GM19240 (cell line): ENCODE measurements around the gene CMIP.
"Not testable (repeated sequence)": the region's sequence is repeated elsewhere in the genome, so short reads cannot be mapped to it uniquely, and the experiment has no call there.

Source experiments
- DNase-seq: peaks from one replicate; pipeline ENCODE4 v3.0.0; 2011; ENCODE audit warnings: low spot score; ENCODE audit not compliant: insufficient read length

The CMIP gene

DNA sequence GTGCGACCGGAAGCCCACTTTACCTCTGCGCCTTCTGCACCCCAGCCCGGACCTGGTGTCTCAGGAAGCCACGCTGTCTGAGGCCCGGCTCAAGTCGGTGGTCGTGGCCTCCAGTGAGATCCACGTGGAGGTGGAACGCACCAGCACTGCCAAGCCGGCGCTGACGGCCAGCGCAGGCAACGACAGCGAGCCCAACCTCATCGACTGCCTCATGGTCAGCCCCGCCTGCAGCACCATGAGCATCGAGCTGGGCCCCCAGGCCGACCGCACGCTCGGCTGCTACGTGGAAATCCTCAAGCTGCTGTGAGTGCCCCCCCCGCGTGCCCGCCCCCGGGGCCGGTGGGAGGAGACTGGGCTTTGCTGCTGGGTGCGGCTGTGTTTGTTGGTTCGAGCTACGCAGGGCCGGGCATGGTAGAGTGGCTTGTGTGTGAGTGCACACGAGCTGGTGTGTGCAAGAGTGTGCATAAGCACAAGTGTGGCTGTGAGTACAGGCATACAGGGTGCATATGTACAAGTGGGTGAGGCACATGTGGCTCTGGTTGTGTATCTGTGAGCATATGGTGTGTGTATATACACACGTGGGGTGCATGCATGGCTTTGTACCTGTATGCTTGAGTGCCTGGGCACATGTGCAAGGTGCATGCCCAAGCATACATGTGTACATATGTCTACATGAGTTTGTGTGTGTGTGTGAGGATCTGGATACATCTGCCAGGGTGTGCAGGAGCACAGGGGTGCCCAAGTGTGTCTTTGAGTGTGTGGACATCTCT, 233.9 kb downstream of the CMIP start:
- DNase-seq = no peak

DNA sequence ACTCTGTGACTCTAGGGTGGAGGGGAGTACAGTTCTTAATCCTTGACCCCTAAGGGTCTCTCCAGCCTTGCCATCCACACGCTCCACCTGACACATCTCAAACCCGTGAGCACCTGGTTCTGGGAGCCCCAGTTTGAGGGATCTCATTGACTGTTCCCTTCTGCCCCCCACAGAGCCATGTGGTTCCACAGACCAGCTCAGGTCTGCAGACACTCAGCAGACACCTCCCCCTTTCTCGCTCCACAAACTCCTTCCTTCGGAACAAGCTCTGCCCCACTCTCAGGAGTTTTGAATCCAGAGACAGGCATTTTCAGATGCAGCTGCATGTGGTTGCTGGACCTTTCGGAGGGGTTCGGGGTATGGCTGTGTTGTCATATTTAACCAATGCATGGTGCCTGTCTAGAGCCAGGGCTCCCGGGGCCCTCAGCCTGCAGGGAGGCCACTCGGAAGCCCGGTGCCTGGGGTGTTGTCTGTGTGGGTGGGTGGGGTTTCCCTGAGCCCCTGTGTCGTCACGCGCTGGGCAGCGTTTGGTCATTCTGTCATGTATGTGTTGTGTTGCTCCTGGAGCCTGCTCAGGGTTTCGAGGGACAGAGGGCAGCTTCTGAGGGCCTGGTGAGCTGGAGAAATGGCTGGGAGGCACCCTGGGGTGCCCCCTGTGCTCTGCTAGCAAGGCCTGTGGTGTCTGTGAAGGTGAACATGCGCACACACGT, 235.3 kb downstream of the CMIP start:
- DNase-seq = no peak

DNA sequence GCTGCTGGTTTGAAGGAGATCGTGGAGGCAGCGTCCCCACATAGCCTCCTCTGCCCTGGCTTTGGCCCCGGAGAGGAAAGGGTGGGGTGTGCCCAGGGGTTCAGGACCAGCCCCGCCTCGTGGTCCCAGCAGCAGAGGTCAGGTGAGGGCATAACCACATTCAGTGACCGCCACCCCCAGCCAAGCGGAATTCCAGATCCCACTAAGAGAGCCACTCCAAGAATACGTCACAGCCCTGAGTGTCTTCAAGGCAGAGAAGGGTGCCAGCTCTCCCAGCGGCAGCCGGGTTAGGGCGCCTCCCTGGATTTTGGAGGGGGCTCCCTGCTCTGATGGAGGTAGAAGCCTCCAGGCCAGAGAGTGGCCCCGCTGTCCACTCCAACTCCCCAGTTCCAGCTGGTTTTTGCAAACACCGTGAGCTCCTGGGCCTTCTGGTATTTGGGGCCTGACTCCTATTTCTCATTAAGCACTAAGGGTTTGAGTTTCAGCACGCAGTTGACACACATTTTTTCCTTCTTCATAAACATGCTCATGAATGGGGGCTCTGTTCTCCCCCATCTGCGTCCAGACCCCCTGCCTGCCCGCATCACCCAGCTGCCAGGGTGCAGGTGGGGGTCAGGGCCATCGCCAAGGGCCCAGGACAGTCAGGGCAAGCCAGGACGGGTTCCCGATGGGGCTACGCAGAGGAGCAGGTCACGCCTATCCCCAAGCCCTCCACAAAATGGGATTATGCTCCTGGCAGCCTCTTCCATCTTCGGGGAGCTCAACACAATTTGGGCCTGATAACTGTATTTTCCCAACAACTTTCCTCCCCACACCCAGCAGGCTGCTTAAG, 236.1 kb downstream of the CMIP start:
- no peak for DNase-seq

DNA sequence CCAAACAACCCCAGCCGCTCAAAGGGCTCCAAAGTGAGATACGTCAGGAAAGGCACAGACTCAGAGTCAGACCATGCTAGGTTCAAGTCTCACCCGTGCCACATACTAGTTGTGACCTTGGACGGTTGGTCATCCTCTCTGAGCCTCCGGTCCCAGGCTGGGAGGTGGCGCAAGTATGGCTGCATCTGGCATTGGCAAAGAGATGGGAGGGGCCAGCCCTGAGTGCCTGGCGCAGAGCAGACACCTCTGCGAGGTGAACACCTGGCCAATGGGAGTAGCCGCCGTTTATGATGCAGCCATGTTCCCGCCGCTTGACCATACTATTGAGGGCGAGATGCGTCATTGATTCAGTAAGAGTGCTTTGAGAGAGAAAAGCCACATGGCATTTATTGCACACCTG, 236.7 kb downstream of the CMIP start:
- no peak for DNase-seq

DNA sequence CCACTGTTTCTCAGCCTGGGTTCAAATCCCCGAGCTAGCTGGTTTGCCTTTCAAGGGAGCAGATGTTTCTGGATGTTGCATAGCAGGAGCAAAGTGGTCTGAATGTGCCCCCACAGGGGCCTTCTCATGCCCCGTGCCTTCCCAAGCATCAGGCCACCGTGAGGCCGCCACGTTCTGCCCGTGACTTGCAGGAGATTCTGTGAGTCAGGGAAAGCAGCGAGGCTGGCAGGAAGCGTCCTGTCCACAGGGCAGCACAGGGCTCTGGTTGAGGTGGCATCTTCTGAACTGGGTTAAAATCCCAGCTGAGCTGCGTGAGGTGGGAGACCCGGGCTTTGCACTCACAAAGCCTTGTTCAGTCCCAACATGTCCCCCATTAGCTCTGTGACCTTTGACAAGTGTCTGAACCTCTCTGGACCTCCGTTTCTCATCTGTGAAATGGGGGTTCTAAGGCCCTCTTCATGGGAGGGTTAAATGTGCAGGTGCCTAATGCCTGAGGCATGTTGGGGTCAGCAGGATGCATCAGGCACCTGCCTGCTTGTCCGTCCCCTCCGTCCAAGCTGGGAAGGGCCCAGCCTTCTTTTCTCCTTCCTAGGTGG, 239.7 kb downstream of the CMIP start:
- DNase-seq = no peak

DNA sequence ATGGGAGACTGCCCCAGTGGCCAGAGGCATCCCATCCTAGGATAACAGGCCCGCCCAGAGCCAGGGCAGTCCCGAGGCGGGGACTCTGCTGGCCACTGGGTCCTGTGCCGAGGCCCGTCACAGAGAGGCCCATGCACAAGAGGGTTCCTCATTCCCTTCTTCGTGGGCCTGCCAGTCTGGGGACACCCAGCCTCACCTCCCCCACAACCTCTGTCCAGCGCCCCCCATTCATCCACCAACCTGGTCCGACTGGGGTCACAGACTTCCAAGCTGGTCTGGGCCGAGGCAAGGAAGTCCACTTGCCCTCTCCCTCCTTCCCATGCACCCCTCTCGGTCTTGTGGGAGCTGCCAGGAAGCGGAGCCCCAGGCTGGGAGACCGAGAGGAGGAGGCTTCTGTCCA, 240.3 kb downstream of the CMIP start:
- DNase-seq = no peak

DNA sequence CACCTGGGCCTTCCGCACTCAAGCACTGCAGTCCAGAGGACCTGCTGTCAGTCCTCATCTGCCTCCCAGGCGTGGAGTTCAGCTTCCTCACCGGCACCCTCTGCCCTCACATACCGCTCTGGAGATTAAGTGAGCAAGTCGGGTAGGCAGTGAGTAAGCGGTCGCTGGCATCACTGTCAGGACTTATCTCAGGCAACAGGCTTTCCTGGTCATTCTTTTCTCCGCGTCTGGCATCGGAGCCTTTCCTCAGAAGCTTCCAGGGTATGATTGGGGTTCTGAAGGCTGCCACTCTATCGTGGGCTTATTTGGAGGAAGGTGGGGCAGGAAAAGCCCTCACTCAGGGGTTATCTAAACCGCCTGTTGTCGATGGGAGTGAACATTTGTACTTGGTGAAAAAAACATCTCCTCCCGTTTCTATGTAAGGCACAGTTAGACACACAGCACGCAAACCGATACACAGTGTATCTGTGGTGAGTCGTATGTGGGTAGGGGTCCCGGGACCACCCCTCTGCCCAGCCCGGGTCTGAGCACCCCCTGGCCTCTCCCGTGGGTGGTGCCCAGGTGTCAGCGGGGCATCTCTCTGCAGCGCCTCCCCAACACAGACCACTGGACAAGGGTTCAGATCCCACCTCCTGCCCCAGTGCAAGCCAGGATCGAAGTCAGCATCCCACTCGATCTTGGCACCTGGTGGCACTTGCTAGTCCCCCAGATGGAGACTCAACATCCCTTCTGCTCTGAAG, 242.0 kb downstream of the CMIP start:
- DNase-seq = no peak

DNA sequence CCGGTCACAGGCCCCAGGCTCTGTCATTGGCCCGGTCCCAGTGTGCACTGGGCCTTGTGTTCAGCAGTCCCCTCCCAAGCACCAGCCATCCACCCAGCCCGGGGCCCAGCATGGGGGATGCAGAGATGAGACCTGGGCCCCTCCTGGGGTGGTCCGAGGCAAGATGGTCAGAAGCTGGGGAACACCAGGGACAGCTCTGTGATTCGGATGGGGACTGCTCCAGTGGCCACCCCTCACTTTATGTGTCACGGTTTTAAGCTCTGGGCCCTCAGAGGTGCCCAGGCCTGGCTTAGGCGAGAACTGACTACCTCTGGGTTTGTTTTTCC, 242.5 kb downstream of the CMIP start:
- DNase-seq = no peak

DNA sequence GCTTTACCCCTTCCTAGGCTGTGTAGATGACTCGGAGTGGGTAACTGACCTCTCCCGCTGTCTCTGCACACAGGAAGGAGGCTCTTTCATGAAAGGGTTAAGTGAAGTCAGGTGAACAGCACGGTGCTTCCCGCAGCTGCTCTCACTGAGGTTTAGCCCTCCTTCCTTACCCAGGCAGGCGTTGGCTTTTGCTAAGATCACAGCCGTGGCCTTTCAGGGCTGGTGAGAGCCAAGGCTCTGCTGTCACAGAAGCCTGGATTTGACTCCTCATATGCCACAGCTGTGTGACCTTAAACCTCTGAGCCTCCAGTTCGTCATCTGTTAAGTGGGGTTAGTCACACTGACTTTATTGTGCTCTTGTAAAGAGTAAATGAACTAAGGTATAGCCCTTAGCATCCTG, 243.6 kb downstream of the CMIP start:
- DNase-seq = no peak

DNA sequence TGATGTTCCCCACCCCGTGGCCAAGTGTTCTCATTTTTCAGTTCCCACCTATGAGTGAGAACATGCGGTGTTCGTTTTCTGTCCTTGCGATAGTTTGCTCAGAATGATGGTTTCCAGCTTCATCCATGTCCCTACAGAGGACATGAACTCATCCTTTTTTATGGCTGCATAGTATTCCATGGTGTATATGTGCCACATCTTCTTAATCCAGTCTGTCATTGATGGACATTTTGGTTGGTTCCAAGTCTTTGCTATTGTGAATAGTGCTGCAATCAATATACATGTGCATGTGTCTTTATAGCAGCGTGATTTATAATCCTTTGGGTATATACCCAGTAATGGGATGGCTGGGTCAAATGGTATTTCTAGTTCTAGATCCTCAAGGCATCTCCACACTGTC, 244.2 kb downstream of the CMIP start:
- DNase-seq = not testable (repeated sequence)

DNA sequence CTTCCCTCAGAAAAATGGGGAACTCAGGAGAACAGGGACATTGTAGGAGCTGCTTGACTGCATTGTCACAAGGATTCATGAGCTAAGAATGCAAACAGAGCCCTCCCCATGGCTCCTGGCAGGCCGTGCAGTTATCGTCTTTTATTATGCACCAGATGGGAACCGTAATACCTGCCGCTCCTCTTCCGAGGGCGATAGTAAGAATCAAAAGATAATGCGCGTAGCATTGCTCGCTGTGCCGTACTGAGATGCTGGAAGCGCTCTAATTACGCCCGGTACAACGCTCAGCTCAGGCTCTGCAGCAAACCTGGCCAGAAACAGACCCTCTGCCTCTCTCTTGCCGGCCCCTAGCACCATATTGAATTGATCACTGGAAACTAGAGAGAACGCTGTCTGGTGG, 247.4 kb downstream of the CMIP start:
- no peak for DNase-seq

DNA sequence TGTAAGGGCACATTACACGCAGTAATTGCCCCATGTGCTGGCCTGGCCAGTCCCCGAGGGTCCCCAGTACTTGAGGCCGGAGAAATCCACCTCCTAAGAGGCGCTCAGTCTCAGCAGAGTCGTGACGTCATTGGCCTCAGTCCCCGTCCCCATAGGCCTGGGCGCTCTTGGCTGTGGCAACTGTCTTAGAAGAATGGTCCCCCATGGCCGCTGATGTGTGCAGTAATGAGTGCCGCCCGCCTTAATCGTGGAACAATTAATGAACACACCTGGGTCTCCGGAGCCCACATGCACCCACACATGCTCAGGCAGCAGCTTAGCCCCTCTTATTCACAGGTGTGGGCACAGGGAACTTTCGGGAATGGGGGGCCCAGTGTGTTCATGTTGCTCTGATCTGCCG, 248.0 kb downstream of the CMIP start:
- no peak for DNase-seq

DNA sequence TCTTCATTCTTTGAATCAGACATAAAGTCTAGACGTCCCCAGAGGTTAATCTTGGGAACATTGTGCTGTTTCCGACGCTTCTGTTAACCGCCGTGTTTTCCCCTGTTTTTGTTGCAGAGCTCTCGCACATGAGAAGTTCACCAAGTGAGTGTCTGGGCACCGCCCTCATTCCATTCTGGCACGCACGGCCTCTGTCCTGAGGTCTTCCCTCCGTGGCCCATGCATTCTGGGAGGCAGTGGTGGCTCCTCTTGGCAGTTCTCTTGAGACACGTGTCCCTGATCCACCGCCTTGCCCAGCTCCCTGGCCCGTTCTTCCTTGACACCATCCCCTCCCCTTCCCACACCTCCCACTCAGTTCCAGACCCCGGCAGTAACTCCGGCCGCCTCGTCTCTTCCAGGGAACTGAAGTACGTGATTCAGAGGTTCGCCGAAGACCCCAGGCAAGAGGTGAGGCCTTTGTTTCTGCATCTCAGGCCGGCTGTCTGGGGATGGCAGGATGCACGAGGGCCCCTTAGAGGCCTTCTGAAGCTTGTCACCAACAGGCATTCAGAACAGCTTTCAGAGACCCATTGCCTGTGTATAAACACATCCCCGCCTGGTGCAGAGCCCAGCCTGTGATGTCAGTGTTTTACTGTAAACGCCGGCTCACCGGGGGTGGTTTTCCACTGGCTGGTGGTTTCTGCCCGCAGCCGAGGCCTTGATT, 248.6 kb downstream of the CMIP start:
- DNase-seq = no peak

DNA sequence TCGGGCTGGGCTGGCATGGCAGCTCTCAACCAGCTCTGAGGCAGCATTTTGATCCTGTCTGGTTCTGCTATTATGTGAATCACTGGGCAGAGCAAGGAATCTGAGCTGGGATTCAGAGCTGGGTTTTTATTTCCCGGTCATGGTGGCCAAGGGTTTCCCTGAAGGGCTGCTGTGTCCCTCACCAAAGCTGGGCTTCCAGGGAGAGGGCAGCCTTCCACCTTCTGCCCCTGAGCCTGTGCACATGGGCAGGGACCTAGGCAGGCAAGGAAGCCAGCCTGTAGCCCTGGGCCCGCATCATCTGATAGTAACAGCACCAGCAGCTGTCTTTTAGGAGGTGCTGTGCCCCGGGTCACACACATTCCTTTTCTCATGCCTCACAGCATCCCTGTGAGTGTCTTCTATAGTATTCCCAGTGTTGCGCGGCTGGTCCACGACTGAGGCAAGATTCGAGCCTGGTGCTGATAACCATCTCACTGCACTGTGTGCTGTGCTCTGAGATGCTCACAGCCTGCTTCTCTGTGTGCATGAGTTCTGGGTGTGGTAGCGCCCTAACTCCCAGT, 249.2 kb downstream of the CMIP start:
- no peak for DNase-seq

DNA sequence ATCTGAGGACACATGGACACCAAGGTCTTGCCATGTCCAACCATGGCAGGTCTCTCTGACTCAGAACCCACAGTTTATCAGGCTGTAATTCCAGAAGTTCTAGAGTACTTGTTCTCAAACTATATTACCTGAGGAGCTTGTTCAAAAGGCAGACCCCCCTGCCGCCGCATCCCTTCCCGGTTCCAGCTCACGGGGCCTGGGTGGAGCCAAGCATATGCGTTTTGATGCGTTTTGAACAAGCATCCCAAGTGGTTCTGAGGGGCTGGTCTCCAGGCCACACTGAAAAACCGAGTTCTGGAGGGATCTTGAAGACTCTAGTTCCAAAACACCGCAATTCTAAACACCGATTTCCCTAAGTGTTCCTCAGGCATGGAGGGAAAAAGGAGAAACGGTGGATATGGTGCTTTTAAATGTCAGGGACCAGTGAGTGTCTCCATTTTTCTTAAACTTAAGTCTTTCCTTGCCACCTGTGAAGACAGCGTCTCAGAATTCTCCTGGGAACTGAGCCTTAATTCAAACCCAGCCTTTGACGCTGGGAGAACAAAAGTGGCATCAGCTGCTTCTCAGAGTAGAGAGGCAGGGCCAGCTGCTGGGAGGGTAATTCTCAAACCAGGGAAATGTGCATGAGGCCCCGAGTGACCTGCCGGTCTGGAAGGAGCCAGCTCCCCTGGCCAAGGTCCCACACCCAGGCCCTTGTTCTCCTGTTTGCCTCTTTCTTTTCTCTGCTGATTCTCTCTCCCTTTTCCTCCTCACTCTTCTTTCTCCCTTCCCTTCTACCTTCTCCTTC, 250.1 kb downstream of the CMIP start:
- DNase-seq = no peak

DNA sequence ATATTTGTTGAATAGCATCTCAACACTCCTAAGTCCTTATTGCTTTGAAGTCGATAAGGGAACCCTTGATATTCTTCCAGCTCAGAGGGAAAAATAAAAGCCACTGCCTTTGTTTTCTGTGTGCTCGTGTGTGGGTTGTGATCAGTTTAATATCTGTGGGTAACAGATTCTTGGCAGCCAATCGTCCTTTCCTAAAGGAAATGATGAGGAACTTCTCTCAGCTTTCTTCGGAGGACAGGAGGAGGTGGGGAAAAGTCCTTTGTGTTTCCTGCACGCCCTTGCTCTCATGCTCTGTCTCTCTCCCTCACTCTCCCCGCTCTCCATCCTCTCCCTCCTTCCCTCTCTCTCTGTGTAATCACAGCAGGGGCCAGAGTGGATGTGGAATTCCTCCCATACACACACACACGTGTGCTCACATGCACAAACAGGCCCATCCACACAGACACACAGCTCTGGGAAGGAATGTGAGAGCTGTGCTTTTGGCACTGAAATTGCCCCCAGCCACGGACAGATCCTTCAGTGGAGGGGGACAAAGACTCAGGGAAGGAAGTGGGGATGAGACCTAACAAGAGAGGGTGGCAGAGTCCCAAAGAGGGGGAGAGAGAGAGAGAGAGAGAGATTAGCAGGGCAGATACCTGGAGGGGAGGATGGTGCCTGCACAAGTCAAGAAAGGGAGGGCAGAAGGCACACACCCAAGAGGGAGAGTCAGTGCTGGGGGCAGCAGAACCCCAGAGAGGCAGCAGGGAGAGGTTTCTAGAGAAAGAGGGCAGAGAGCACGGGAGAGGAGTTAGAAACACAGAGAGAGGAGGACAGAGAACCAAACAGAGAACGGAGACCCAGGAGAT, 250.9 kb downstream of the CMIP start:
- no peak for DNase-seq

DNA sequence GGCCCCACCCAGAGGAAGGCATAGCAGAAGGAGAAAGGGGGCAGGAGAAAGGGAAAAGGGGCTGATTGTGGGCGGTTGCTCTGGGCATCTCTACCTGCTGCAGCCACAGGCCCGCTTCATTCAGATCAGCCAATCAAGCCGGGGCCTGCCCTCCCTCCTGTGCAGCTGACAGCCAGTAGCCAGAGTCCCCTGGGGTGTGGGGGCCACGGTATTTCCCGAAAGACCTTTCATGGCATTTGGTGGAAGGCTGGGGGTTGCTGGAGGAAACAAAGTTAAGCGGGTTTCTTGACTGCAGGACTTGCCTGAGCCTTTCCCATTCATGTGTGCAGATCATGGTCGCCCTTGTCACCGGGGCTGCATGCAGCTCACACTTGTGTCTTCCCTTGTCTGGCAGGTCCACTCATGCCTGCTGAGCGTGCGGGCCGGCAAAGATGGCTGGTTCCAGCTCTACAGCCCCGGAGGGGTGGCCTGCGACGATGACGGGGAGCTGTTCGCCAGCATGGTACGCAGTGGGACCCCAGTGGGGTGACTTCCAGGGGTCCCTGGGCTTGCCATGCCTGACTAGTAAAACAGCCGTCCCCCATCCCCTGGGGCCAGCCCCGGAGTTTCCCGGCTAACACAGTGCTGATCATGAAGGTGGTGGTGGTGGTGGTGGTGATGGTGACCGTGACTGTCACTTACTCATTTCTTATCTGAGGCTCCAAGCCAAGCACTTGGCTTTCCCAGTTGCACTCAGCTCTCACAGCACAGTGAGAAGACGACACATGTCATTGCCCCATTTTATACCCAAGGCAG, 251.8 kb downstream of the CMIP start:
- DNase-seq = no peak
